ENCODE measurements around the gene OSGIN1.

DNA sequence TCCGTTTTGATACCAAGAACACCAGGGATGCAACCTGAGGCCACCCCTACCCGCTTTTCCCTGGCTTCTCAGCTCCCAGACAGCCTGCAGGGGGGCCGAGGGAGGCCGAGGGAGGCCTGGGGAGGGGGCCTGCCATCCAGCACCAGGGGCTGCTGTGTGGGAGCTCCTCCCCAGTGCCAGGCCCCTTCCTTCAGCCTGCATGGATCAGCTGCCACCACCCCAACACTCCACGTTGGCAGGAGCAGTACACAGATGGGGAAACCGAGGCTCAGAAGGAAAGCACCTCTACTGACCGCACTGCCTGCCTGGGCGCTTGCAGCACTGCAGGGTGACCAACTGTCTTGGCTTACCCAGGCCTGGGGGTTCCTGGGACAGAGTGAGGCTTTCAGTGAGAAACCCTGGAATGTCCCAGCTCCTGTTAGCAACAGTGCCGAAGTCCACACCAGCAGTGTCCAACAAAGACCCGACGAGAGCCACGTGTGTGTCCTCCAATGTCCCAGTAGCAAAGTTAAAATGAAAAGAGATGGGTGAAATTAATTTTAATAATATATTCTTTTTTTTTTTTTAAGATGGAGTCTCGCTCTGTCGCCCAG, 5.3 kb upstream of the OSGIN1 start:
- TF ChIP-seq, protein P1, sequence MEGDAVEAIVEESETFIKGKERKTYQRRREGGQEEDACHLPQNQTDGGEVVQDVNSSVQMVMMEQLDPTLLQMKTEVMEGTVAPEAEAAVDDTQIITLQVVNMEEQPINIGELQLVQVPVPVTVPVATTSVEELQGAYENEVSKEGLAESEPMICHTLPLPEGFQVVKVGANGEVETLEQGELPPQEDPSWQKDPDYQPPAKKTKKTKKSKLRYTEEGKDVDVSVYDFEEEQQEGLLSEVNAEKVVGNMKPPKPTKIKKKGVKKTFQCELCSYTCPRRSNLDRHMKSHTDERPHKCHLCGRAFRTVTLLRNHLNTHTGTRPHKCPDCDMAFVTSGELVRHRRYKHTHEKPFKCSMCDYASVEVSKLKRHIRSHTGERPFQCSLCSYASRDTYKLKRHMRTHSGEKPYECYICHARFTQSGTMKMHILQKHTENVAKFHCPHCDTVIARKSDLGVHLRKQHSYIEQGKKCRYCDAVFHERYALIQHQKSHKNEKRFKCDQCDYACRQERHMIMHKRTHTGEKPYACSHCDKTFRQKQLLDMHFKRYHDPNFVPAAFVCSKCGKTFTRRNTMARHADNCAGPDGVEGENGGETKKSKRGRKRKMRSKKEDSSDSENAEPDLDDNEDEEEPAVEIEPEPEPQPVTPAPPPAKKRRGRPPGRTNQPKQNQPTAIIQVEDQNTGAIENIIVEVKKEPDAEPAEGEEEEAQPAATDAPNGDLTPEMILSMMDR (conservative IDR thresholded peaks at IDR 0.05 in 1 of 2, IDR thresholded peaks at IDR 0.05 in 1 of 2; ENCODE audit: extremely low read depth in 1 of 2, insufficient read depth in 1 of 2, low read depth in 1 of 2, low read length in 2 of 2) = no peak
- no peak for TF ChIP-seq EZH2 (IDR thresholded peaks at IDR 0.05; ENCODE audit: borderline replicate concordance, low read length)
